Endothelial cell (in vitro differentiated cells): Measurements from ENCODE around the gene MPZL2. TPM values are rescaled to one million over a fixed set of nuclear protein-coding genes. Genes with fewer than 3 reads are reported as not detected.

ENCODE experiments used
- DNase-seq: peaks from one replicate; pipeline ENCODE4 v3.0.0; 2021; ENCODE audit warnings: low spot score
- H3K27ac Mint-ChIP-seq: one replicate; pipeline ENCODE4 v1.8.0; 2021; ENCODE audit warnings: mixed read lengths, inconsistent platforms; ENCODE audit not compliant: unreplicated experiment
- H3K27me3 Mint-ChIP-seq: one replicate; pipeline ENCODE4 v1.8.0; 2021; ENCODE audit warnings: mild to moderate bottlenecking, moderate library complexity, mixed read lengths, inconsistent platforms; ENCODE audit not compliant: unreplicated experiment
- H3K36me3 Mint-ChIP-seq: one replicate; pipeline ENCODE4 v1.8.0; 2021; ENCODE audit warnings: mild to moderate bottlenecking, low read depth, mixed read lengths, inconsistent platforms; ENCODE audit not compliant: unreplicated experiment
- H3K4me1 Mint-ChIP-seq: one replicate; pipeline ENCODE4 v1.8.0; 2021; ENCODE audit warnings: mild to moderate bottlenecking, mixed read lengths, inconsistent platforms; ENCODE audit not compliant: unreplicated experiment
- H3K4me3 Mint-ChIP-seq: one replicate; pipeline ENCODE4 v1.8.0; 2021; ENCODE audit warnings: mild to moderate bottlenecking, mixed read lengths, inconsistent platforms; ENCODE audit not compliant: unreplicated experiment
- H3K9me3 Mint-ChIP-seq: one replicate; pipeline ENCODE4 v1.8.0; 2021; ENCODE audit warnings: mixed read lengths, inconsistent platforms; ENCODE audit not compliant: unreplicated experiment
- total RNA-seq: library from RNA; stranded (reverse); fragmentation: NEBNext Ultra II Directional; extraction: Animal tissue kit (Norgen Biotek cat#: 25700); gene quantifications from one replicate; pipeline ENCODE4 v1.2.1, GENCODE V29; 2021; ENCODE audit not compliant: unreplicated experiment
- TF ChIP-seq, protein P1 (sequence below): fragments of 200-600 bp; sonication (generic); IDR thresholded peaks from one replicate; pipeline ENCODE4 v1.5.0; 2021; ENCODE audit warnings: antibody characterized with exemption; ENCODE audit not compliant: unreplicated experiment

MPZL2 gene
- total RNA-seq, 1 donor from 2014 or later = 1.0 TPM

DNA sequence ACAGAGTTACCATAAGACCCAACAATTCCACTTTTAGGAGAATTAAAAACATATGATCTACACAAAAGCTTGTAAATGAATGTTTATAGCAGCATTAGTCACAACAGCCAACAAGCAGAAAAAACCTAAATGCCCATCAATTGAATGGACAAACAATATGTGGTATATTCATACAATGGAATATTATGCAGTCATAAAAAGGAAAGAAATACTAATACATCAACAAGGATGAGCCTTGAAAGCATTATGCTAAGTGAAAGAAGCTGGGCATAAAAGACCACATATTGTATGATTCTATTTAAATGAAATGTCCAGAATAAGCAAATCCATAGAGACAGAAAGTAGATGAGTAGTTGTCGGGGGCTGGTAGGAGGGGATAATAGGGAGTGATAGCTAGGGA lies 5.0 kb downstream of the MPZL2 start:
- Mint-ChIP-seq H3K4me1 (peaks cover under 1% of the 10 kb centered on the region), H3K9me3 (no peaks in the 10 kb centered on the region), H3K27ac (no peak overlapping the region), H3K36me3 (no peaks in the 10 kb centered on the region), H3K4me3 (no peak overlapping the region), H3K27me3 (peaks cover 3% of the 10 kb centered on the region)
- DNase-seq = no peak
- TF ChIP-seq, protein P1, sequence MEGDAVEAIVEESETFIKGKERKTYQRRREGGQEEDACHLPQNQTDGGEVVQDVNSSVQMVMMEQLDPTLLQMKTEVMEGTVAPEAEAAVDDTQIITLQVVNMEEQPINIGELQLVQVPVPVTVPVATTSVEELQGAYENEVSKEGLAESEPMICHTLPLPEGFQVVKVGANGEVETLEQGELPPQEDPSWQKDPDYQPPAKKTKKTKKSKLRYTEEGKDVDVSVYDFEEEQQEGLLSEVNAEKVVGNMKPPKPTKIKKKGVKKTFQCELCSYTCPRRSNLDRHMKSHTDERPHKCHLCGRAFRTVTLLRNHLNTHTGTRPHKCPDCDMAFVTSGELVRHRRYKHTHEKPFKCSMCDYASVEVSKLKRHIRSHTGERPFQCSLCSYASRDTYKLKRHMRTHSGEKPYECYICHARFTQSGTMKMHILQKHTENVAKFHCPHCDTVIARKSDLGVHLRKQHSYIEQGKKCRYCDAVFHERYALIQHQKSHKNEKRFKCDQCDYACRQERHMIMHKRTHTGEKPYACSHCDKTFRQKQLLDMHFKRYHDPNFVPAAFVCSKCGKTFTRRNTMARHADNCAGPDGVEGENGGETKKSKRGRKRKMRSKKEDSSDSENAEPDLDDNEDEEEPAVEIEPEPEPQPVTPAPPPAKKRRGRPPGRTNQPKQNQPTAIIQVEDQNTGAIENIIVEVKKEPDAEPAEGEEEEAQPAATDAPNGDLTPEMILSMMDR = no peak

DNA sequence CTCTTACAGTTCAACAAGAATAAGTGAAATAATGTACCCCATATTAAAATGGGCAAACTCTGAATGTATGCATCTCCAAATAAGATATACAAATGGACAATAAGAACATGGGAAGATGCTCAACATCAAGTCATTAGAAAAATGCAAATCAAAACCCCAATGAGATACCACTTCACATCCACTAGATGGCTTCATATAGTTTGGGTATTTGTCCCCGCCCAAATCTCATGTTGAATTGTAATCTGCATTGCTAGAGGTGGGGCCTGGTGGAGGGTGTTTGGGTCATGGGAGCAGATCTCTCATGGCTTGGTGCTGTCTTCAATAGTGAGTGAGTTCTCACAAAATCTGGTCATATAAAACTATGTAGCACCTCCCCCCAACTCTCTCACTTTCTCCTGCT lies 5.7 kb downstream of the MPZL2 start:
- H3K27me3 Mint-ChIP-seq = no peaks in the 10 kb centered on the region
- H3K4me3 Mint-ChIP-seq = no peak overlapping the region
- TF ChIP-seq, protein P1 = peak; percentile 32
- no peak for DNase-seq
- no peak overlapping the region for H3K27ac Mint-ChIP-seq
- H3K4me1 Mint-ChIP-seq = no peaks in the 10 kb centered on the region
- H3K9me3 Mint-ChIP-seq = no peaks in the 10 kb centered on the region
- no peaks in the 10 kb centered on the region for H3K36me3 Mint-ChIP-seq

DNA sequence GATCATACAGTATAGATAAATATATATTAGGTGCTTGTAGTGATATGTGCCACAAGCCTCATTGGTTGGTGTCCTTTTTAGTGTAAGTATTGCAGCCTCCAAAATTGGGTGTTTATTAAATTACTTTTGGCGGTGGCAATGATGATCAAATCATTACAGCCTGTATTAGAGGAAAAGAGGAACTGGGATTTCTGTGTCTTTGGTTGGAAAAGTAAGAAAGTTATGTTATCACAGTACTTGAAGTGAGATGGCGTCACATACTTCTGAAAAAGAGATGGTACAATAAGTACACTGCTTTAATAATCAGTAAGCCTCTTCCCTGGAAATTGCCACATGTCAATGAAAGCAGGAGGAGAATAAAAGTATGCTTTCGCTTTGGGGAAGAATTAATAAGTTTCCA lies 11.4 kb downstream of the MPZL2 start:
- no peaks in the 10 kb centered on the region for H3K27me3 Mint-ChIP-seq

DNA sequence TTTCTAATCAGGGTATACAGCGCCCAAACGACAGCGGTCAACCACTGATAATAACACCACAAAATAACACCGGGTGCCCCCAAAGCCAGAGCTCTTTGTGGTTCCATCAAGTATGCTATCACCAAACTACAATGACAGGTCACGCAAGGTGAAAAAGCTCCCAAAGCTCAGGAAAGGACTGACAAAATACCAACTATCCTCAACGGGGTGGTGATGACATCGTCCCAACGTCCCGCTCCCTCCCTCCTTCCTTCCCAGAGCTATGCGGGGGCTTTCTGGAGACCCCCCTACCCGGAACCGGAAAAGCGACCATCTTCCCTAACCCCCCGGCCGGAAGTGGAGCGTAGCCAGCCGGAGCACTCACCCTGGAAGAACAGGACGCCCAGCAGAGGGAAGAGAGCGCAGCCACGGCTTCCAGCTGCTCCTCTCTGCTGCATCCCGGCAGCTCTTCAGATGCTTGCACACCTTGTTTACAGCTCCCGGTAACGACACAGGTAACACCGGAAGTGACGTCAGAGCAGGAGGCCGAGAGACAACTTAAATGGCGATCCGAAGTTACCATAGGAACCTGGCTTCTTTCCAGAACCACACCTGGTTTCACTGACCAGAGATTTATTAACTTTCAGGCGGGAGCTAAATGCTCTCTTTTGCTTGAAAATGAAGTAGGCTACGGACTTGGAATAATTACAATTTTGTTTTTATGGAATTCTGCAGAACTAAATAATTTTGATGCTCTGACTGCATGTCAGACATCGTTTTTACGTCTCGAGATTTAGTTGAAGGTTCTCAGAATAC lies 12.0 kb downstream of the MPZL2 start, which contains the start of gene MPZL3:
Gene MPZL3 (minus strand): TSS at position 508 of the 795 bp plus-strand sequence. CDS start 71 bp downstream, at position 437.
- Mint-ChIP-seq H3K27me3 (no peaks in the 10 kb centered on the region), H3K4me1 (peaks cover 5% of the 10 kb centered on the region), H3K27ac (peak within 1 kb of the TSS; percentile 98), H3K9me3 (no peaks in the 10 kb centered on the region), H3K36me3 (no peaks in the 10 kb centered on the region), H3K4me3 (peak within 1 kb of the TSS; percentile 94)
- peak; percentile 67 for DNase-seq
- TF ChIP-seq, protein P1 = no peak

More for the DNA sequence above, 11.4 kb downstream of the MPZL2 start:
- DNase-seq = no peak
- Mint-ChIP-seq H3K9me3 (no peaks in the 10 kb centered on the region), H3K4me3 (peak overlapping the region; percentile 94), H3K27ac (peak overlapping the region; percentile 98), H3K4me1 (peaks cover under 1% of the 10 kb centered on the region), H3K36me3 (no peaks in the 10 kb centered on the region)
- TF ChIP-seq, protein P1 = no peak

DNA sequence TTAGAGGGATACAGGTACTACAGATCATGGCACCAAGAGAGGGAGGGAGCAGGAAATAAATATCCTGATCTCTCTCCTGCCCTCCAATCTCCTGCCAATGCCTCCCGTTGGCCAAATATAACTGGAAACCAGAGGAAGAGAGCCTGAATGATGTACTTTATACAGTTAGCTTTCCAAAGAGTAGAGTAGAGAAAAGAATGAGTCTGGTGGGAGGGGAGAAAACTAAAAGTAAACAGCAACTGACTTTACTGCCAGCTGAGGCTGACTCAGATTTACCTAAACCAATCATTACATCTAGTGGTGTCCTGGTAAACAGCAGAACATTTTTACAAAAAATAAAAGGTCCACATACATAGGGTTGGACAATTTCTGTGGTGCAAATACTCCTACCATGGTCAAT lies 17.1 kb downstream of the MPZL2 start:
- Mint-ChIP-seq H3K27ac (peak overlapping the region; percentile 54), H3K9me3 (no peaks in the 10 kb centered on the region), H3K36me3 (peaks cover 4% of the 10 kb centered on the region), H3K27me3 (peaks cover 7% of the 10 kb centered on the region), H3K4me3 (no peak overlapping the region), H3K4me1 (peaks cover 36% of the 10 kb centered on the region)
- TF ChIP-seq, protein P1 = no peak
- DNase-seq = no peak
